Osteoblast (primary cell): Measurements from ENCODE around the gene MEF2D. TPM values are rescaled to one million over a fixed set of nuclear protein-coding genes. Genes with fewer than 3 reads are reported as not detected.

Source experiments
- DNase-seq: peaks from one replicate; pipeline ENCODE4 v3.0.0; 2011; ENCODE audit warnings: low spot score, mixed read lengths; ENCODE audit not compliant: insufficient read length; ENCODE audit errors: missing footprints
- H2AFZ ChIP-seq: 2 replicates; pipeline ENCODE4 v1.6.0; 2011; ENCODE audit warnings: mild to moderate bottlenecking, low read length
- H3K27ac ChIP-seq: 2 replicates; pipeline ENCODE4 v1.5.1; 2011; ENCODE audit warnings: mild to moderate bottlenecking, low read depth, low read length, moderate library complexity
- H3K27me3 ChIP-seq: 2 replicates; pipeline ENCODE4 v1.6.0; 2012; ENCODE audit warnings: mild to moderate bottlenecking, control low read depth, inconsistent platforms, low read length, moderate library complexity; ENCODE audit not compliant: insufficient read depth
- H3K36me3 ChIP-seq: 2 replicates; pipeline ENCODE4 v1.5.1; 2011; ENCODE audit warnings: mild to moderate bottlenecking, low read length, control low read depth, moderate library complexity; ENCODE audit not compliant: insufficient read depth
- H3K4me1 ChIP-seq: 2 replicates; pipeline ENCODE4 v1.5.1; 2011; ENCODE audit warnings: mild to moderate bottlenecking, low read length, control low read depth, moderate library complexity; ENCODE audit not compliant: insufficient read depth
- H3K4me2 ChIP-seq: 2 replicates; pipeline ENCODE4 v1.6.0; 2011; ENCODE audit warnings: mild to moderate bottlenecking, low read length; ENCODE audit not compliant: insufficient read depth
- H3K4me3 ChIP-seq: fragments of 200-600 bp; sonication (generic); 3 replicates; pipeline ENCODE4 v1.5.1; 2012; ENCODE audit warnings: mild to moderate bottlenecking, low read length, inconsistent platforms; ENCODE audit not compliant: insufficient read depth
- H3K79me2 ChIP-seq: 2 replicates; pipeline ENCODE4 v1.6.0; 2012; ENCODE audit warnings: mild to moderate bottlenecking, low read length, control low read depth, inconsistent platforms; ENCODE audit not compliant: insufficient read depth
- H3K9me3 ChIP-seq: 2 replicates; pipeline ENCODE4 v1.5.1; 2011; ENCODE audit warnings: low read depth, low read length, control low read depth
- H4K20me1 ChIP-seq: 2 replicates; pipeline ENCODE4 v1.6.0; 2012; ENCODE audit warnings: mild to moderate bottlenecking, low read length, control low read depth; ENCODE audit not compliant: insufficient read depth
- total RNA-seq: library from RNA; depleted of rRNA; stranded (reverse); fragments of >200 nt; gene quantifications from 2 replicates; pipeline ENCODE4 v1.2.3, GENCODE V29; 2012
- TF ChIP-seq, protein P1 (sequence below): IDR thresholded peaks from 2 replicates; pipeline ENCODE4 v1.5.1; 2011; ENCODE audit warnings: mild to moderate bottlenecking, low read depth, low read length, moderate library complexity; ENCODE audit errors: extremely low read depth

Gene MEF2D
- total RNA-seq, 1 donor: 14.1 TPM

GRCh38 chr1:156543066-156543465, 42.5 kb upstream of the MEF2D start:
- no peak overlapping the region for H3K4me3 ChIP-seq
- peaks cover 2% of the 10 kb centered on the region for H3K4me1 ChIP-seq
- no peaks in the 10 kb centered on the region for H4K20me1 ChIP-seq
- no peak overlapping the region for H3K4me2 ChIP-seq
- no peak overlapping the region for H2AFZ ChIP-seq
- no peak for DNase-seq
- H3K79me2 ChIP-seq: no peaks in the 10 kb centered on the region
- H3K27me3 ChIP-seq: no peaks in the 10 kb centered on the region
- TF ChIP-seq, protein P1, sequence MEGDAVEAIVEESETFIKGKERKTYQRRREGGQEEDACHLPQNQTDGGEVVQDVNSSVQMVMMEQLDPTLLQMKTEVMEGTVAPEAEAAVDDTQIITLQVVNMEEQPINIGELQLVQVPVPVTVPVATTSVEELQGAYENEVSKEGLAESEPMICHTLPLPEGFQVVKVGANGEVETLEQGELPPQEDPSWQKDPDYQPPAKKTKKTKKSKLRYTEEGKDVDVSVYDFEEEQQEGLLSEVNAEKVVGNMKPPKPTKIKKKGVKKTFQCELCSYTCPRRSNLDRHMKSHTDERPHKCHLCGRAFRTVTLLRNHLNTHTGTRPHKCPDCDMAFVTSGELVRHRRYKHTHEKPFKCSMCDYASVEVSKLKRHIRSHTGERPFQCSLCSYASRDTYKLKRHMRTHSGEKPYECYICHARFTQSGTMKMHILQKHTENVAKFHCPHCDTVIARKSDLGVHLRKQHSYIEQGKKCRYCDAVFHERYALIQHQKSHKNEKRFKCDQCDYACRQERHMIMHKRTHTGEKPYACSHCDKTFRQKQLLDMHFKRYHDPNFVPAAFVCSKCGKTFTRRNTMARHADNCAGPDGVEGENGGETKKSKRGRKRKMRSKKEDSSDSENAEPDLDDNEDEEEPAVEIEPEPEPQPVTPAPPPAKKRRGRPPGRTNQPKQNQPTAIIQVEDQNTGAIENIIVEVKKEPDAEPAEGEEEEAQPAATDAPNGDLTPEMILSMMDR: no peak
- H3K36me3 ChIP-seq: peaks cover 64% of the 10 kb centered on the region
- no peaks in the 10 kb centered on the region for H3K9me3 ChIP-seq
- H3K27ac ChIP-seq: no peak overlapping the region

DNA sequence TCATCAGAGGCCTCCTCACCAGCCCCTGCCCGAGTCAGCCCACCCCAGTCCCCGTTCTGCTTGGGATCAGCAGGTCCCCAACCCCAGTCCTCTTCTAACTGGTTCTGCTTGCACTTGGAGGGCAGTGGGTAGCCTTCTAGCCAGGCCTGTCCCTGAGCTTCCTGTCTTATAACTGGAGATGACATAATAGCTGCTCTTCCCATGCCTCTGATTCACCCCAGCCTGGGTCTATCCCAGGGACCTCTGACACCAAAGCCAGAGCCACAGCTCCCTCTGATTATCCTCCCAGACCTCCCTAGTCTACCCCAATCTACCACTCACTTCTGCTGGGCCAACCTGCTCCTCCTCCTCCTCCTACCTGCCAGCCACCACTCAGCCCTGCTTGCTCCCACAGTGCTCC, 40.4 kb upstream of the MEF2D start:
- no peaks in the 10 kb centered on the region for H3K27me3 ChIP-seq
- peak overlapping the region; percentile 47 for H2AFZ ChIP-seq
- H3K4me1 ChIP-seq: no peaks in the 10 kb centered on the region
- TF ChIP-seq, protein P1: no peak
- H3K79me2 ChIP-seq: no peaks in the 10 kb centered on the region
- no peaks in the 10 kb centered on the region for H3K9me3 ChIP-seq
- peaks cover 58% of the 10 kb centered on the region for H3K36me3 ChIP-seq
- H3K27ac ChIP-seq: no peak overlapping the region
- peak; percentile 77 for DNase-seq
- no peak overlapping the region for H3K4me3 ChIP-seq
- H4K20me1 ChIP-seq: no peaks in the 10 kb centered on the region
- H3K4me2 ChIP-seq: no peak overlapping the region

- peaks cover 63% of the 10 kb centered on the region for H3K36me3 ChIP-seq
Observed at GRCh38 chr1:156539818-156540355, 39.3 kb upstream of the MEF2D start.

GRCh38 chr1:156538711-156539440, 38.3 kb upstream of the MEF2D start:
- no peak overlapping the region for H2AFZ ChIP-seq
- H3K4me3 ChIP-seq: no peak overlapping the region
- TF ChIP-seq, protein P1: no peak
- H3K36me3 ChIP-seq: peaks cover 63% of the 10 kb centered on the region
- H3K4me2 ChIP-seq: no peak overlapping the region
- no peaks in the 10 kb centered on the region for H3K79me2 ChIP-seq
- H3K4me1 ChIP-seq: no peaks in the 10 kb centered on the region
- H3K27me3 ChIP-seq: no peaks in the 10 kb centered on the region
- no peaks in the 10 kb centered on the region for H4K20me1 ChIP-seq
- H3K27ac ChIP-seq: no peak overlapping the region
- DNase-seq: no peak
- no peaks in the 10 kb centered on the region for H3K9me3 ChIP-seq

More at GRCh38 chr1:156539818-156540355, 39.3 kb upstream of the MEF2D start:
- Histone ChIP-seq H4K20me1 (no peaks in the 10 kb centered on the region), H3K4me1 (no peaks in the 10 kb centered on the region), H3K4me2 (no peak overlapping the region), H3K79me2 (no peaks in the 10 kb centered on the region), H2AFZ (no peak overlapping the region), H3K27ac (no peak overlapping the region), H3K4me3 (no peak overlapping the region), H3K9me3 (no peaks in the 10 kb centered on the region), H3K27me3 (no peaks in the 10 kb centered on the region)
- TF ChIP-seq, protein P1: no peak
- DNase-seq: no peak
